HG03457 (cell line): ENCODE data around the gene TRPM2.

Experiments used
- ATAC-seq: cut with Tn5 transposase; IDR thresholded peaks from one replicate; pipeline ENCODE4 v1.9.1; 2021; ENCODE audit warnings: moderate number of reproducible peaks; ENCODE audit not compliant: unreplicated experiment

TRPM2 gene

DNA sequence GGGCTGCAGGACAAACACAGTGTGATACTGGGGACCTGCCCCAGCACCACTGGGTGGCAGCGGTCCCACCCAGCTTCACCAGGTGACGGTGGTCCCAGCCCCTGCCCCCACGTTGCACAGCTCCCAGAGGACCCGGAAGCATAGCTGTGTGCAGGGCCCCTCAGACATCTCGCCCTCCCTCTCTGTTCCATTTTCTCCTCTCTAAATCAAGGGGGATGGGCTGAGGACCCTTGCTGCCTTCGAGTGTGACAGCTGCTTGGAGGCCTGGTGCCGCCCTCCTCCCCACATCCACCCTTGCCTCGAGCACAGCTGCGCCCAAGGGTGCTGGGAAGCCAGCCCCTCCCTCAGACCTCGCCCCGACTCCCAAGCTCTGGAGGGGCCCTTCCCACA is 85.8 kb downstream of the TRPM2 start:
- no peak for ATAC-seq

DNA sequence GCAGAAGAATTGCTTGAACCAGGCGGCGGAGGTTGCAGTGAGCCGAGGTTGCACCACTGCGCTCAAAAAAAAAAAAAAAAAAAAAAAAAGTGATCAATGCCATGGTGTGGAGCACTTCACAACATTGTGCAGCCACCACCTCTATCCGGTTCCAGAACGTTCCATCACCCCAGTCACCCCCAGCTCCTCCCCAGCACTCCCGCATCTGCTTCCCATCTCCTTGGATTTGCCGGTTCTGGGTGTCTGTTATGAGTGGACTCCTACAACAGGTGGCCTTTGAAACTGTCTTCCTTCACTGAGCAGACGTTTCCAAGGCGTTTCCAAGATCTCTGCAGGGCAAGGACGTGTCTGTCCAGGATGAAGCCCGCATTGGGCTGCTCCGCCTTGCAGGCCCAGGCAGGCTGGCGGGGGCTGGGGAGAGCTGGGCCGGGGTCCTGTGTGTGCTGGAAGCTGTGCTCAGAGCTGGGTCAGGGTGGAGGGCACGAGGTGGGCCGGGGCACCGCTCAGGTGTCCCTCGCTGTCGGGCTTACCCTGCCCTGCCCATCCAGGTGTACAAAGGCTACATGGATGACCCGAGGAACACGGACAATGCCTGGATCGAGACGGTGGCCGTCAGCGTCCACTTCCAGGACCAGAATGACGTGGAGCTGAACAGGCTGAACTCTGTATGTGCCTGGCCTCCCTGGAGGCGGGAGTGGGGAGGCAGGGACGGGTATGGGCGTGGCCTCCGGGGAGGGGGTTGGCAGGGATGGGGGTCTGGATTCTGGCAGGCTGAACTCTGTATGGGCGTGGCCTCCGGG is 87.0 kb downstream of the TRPM2 start:
- no peak for ATAC-seq

- no peak for ATAC-seq
Measured at GRCh38 chr21:44441041-44441400, 87.6 kb downstream of the TRPM2 start.

DNA sequence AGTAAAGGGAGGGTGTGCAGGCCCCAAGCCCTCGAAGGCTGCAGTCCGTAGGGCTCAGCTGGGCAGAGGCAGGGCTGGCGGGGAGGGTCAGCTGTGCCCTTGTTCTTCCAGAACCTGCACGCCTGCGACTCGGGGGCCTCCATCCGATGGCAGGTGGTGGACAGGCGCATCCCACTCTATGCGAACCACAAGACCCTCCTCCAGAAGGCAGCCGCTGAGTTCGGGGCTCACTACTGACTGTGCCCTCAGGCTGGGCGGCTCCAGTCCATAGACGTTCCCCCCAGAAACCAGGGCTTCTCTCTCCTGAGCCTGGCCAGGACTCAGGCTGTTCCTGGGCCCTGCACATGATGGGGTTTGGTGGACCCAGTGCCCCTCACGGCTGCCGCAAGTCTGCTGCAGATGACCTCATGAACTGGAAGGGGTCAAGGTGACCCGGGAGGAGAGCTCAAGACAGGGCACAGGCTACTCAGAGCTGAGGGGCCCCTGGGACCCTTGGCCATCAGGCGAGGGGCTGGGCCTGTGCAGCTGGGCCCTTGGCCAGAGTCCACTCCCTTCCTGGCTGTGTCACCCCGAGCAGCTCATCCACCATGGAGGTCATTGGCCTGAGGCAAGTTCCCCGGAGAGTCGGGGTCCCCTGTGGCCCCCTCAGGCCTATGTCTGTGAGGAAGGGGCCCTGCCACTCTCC is 88.3 kb downstream of the TRPM2 start:
- no peak for ATAC-seq

DNA sequence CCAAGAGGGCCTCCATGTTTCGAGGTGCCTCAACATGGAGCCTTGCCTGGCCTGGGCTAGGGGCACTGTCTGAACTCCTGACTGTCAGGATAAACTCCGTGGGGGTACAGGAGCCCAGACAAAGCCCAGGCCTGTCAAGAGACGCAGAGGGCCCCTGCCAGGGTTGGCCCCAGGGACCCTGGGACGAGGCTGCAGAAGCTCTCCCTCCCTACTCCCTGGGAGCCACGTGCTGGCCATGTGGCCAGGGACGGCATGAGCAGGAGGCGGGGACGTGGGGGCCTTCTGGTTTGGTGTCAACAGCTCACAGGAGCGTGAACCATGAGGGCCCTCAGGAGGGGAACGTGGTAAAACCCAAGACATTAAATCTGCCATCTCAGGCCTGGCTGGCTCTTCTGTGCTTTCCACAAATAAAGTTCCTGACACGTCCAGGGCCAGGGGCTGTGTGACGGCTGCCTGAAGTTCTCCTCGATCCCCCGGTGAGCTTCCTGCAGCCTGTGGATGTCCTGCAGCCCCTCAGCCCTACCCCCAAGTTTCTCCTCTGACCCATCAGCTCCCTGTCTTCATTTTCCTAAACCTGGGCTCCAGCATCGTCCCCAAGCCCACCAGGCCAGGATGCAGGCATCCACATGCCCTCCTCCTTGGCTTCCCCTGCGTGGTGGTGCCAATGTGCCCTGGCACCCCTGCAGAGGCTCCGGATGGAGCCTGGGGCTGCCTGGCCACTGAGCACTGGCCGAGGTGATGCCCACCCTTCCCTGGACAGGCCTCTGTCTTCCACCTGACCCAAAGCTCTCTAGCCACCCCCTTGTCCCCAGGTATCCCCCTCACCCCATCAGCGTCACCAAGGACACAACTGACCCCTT is 89.1 kb downstream of the TRPM2 start:
- no peak for ATAC-seq

DNA sequence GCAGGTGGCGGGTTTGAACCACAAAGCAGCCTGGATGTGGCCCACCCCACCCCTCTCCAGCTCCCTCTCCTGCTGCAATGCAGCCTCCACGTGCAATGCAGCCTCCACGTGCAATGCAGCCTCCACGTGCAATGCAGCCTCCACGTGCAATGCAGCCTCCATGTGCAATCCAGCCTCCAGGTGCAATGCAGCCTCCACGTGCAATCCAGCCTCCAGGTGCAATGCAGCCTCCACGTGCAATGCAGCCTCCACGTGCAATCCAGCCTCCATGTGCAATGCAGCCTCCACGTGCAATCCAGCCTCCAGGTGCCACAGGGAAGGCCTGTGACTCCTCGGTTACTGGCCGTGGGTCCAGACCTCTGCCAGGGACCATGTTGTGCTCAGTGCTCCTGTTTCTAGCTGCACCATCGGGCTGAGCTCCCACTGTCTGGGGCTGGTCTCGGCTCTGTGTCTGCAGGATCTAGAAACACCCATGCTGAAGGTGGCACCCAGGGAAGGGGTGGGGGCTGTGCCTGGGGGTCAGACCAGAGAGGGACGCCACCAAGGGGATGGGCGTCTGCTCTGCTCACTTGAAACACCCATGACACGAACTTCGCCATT is 90.0 kb downstream of the TRPM2 start:
- ATAC-seq = no peak

- ATAC-seq = no peak
Measured at GRCh38 chr21:44443891-44444285, 90.5 kb downstream of the TRPM2 start.

- ATAC-seq = no peak
Measured at GRCh38 chr21:44444286-44444931, 91.0 kb downstream of the TRPM2 start.

GRCh38 chr21:44445145-44445812 is 91.9 kb downstream of the TRPM2 start:
- no peak for ATAC-seq

DNA sequence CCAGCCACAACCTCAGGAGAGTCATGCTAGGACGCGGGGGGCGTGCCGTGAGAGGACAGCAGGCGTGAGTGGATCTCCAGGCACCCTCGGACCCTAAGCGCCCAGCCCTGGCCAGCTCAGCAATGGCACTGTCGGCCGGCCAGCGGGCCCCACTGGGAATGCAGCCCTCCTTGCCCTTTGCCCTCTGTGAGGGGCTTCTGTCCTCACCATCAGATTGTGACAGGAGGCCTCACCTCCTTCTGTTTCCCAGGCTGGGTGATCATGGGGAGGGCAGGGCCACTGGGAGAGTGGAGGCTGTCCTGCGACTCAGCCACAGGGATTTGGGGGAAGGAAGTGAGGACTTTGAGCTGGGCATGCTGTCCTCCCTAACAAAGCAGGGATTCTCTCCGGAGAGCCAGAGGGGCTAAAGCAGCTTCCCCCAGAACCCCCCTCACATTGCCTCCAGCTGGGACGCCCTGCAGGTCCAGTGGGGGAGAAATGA is 95.3 kb downstream of the TRPM2 start:
- ATAC-seq = no peak

- ATAC-seq = no peak
Measured at GRCh38 chr21:44449473-44450363, 96.3 kb downstream of the TRPM2 start.

- no peak for ATAC-seq
Measured at GRCh38 chr21:44450402-44450801, 97.0 kb downstream of the TRPM2 start.

- ATAC-seq = no peak
Measured at GRCh38 chr21:44450999-44451398, 97.6 kb downstream of the TRPM2 start.

DNA sequence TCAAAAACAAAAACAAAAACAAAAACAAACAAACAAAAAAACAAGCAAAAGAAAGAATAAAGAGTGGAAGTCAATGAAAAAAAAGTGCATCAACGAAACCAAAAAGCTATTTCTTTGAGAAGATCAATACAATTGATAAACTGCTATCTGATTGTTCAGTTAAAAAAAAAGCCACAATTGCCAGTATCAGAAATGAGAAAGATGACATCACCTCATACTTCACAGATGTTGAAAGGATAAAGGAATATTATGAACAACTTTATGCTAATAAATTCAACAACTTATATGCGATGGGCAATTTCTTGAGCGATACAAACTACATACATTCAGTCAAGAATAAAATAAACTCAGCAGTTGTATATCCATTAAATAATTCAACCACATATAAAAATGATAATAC is 99.7 kb downstream of the TRPM2 start:
- ATAC-seq = no peak

GRCh38 chr21:44454058-44454457 is 100.6 kb downstream of the TRPM2 start:
- no peak for ATAC-seq

DNA sequence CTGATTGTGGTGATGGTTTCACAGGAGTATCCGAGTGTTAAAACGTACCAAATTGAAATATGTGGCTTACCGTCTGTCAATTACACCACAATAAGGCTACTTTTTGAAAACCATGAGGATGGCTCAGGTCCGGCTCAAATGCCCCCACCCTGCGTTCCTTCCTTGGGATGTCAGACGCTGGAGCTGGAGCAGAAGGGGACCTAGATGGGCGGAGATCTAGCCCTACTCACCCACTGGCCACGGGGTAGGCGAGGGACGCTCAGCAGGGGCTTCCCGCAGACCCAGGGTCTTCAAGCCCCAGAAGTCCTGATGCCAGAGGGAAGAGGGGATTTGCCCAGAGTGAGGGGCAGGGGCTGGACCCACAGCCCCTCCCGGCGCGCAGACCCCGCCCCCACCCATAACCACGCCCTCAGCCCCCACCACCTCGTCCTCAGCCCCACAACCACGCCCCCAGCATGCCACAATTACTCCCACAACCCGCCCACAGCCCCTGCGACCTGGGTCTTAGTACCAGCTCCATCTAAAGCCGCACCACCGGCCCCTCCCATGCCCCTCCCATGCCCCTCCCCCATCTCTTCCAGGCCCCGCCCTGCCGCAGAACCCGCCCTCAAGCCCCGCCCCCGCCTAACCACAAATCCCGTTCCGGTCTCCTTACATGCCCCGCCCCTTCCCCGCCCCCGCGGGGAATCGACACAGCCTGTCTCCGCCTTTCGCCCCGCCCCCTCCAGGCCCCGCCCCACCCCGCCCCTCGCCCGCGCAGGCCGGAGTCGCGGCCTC is 101.5 kb downstream of the TRPM2 start, which contains the start of gene LRRC3:
Gene LRRC3 (plus strand): TSS at position 764 of the 777 bp plus-strand sequence. CDS start 1,135 bp downstream, outside the sequence.
- no peak for ATAC-seq

GRCh38 chr21:44455524-44456213 is 102.2 kb downstream of the TRPM2 start:
- no peak for ATAC-seq
